Activated naive CD8-positive, alpha-beta T cell treated with anti-CD3 and anti-CD28 coated beads, Interleukin-2, amount 50 U/mL, for 24 hours (primary cell): ENCODE results near the gene PRKCQ.
A peak's percentile ranks its signal among the peaks of the same experiment; 100 is the strongest.
"Not testable (repeated sequence)": the region's sequence is repeated elsewhere in the genome, so short reads cannot be mapped to it uniquely, and the experiment has no call there.

Experiments
- ATAC-seq: fragments of 150-1000 bp; cut with Tn5 transposase; one replicate; pipeline ENCODE4 v1.10.0; 2021
- DNase-seq: peaks from one replicate; pipeline ENCODE4 v3.0.0; 2021
- H3K27ac Mint-ChIP-seq: one replicate; pipeline ENCODE4 v1.8.0; 2021; ENCODE audit warnings: mild to moderate bottlenecking, mixed read lengths
- H3K27me3 Mint-ChIP-seq: one replicate; pipeline ENCODE4 v1.8.0; 2021; ENCODE audit warnings: mixed read lengths
- H3K36me3 Mint-ChIP-seq: one replicate; pipeline ENCODE4 v1.8.0; 2021; ENCODE audit warnings: low read depth, mixed read lengths
- H3K4me1 Mint-ChIP-seq: one replicate; pipeline ENCODE4 v1.8.0; 2021; ENCODE audit warnings: mixed read lengths
- H3K4me3 Mint-ChIP-seq: one replicate; pipeline ENCODE4 v1.8.0; 2021; ENCODE audit warnings: mild to moderate bottlenecking, moderate library complexity, mixed read lengths
- H3K9me3 Mint-ChIP-seq: one replicate; pipeline ENCODE4 v1.8.0; 2021; ENCODE audit warnings: mixed read lengths

PRKCQ gene

GRCh38 chr10:6493521-6494441 is 86.3 kb downstream of the PRKCQ start:
- Mint-ChIP-seq H3K9me3 (no peaks in the 10 kb centered on the region), H3K4me3 (no peak overlapping the region), H3K27me3 (no peaks in the 10 kb centered on the region), H3K36me3 (peaks cover 45% of the 10 kb centered on the region), H3K4me1 (peaks cover 2% of the 10 kb centered on the region), H3K27ac (no peak overlapping the region)
- ATAC-seq = peak; percentile 26
- no peak for DNase-seq

- H3K9me3 Mint-ChIP-seq = no peaks in the 10 kb centered on the region
- no peaks in the 10 kb centered on the region for H3K27me3 Mint-ChIP-seq
- H3K36me3 Mint-ChIP-seq = peaks cover 43% of the 10 kb centered on the region
- H3K4me1 Mint-ChIP-seq = peaks cover 2% of the 10 kb centered on the region
- DNase-seq (no peak), ATAC-seq (no peak)
- H3K27ac Mint-ChIP-seq = no peak overlapping the region
- H3K4me3 Mint-ChIP-seq = no peak overlapping the region
These were observed 87.2 kb downstream of the PRKCQ start for GRCh38 chr10:6492896-6493295.

GRCh38 chr10:6491841-6492609 is 88.1 kb downstream of the PRKCQ start:
- ATAC-seq (peak; percentile 60), DNase-seq (no peak)
- peaks cover 6% of the 10 kb centered on the region for H3K4me1 Mint-ChIP-seq
- peaks cover 48% of the 10 kb centered on the region for H3K36me3 Mint-ChIP-seq
- H3K4me3 Mint-ChIP-seq = peak overlapping the region; percentile 2
- no peaks in the 10 kb centered on the region for H3K27me3 Mint-ChIP-seq
- no peak overlapping the region for H3K27ac Mint-ChIP-seq
- no peaks in the 10 kb centered on the region for H3K9me3 Mint-ChIP-seq

- Mint-ChIP-seq H3K36me3 (peaks cover 59% of the 10 kb centered on the region), H3K27ac (no peak overlapping the region), H3K27me3 (no peaks in the 10 kb centered on the region), H3K9me3 (no peaks in the 10 kb centered on the region), H3K4me3 (no peak overlapping the region), H3K4me1 (peaks cover 11% of the 10 kb centered on the region)
- ATAC-seq (no peak), DNase-seq (no peak)
These were observed 89.5 kb downstream of the PRKCQ start for GRCh38 chr10:6490614-6491013.

- Mint-ChIP-seq H3K27ac (no peak overlapping the region), H3K9me3 (peaks cover 5% of the 10 kb centered on the region), H3K36me3 (peaks cover 83% of the 10 kb centered on the region), H3K4me3 (no peak overlapping the region), H3K27me3 (no peaks in the 10 kb centered on the region), H3K4me1 (peaks cover 29% of the 10 kb centered on the region)
- no peak for DNase-seq
- ATAC-seq = no peak
These were observed 92.2 kb downstream of the PRKCQ start for GRCh38 chr10:6487920-6488319.

GRCh38 chr10:6486309-6486708 is 93.8 kb downstream of the PRKCQ start:
- no peak for DNase-seq
- no peak for ATAC-seq
- Mint-ChIP-seq H3K4me3 (no peak overlapping the region), H3K27ac (peak overlapping the region; percentile 5), H3K9me3 (peaks cover 5% of the 10 kb centered on the region), H3K4me1 (peaks cover 41% of the 10 kb centered on the region), H3K36me3 (peaks cover 87% of the 10 kb centered on the region), H3K27me3 (no peaks in the 10 kb centered on the region)

GRCh38 chr10:6482737-6483357 is 97.2 kb downstream of the PRKCQ start:
- no peak overlapping the region for H3K4me3 Mint-ChIP-seq
- ATAC-seq (no peak), DNase-seq (no peak)
- H3K36me3 Mint-ChIP-seq = peaks cover 85% of the 10 kb centered on the region
- H3K27me3 Mint-ChIP-seq = no peaks in the 10 kb centered on the region
- peak overlapping the region; percentile 32 for H3K27ac Mint-ChIP-seq
- peaks cover 46% of the 10 kb centered on the region for H3K4me1 Mint-ChIP-seq
- H3K9me3 Mint-ChIP-seq = peaks cover 5% of the 10 kb centered on the region

GRCh38 chr10:6478722-6479121 is 101.4 kb downstream of the PRKCQ start:
- Mint-ChIP-seq H3K27ac (no peak overlapping the region), H3K4me1 (peaks cover 59% of the 10 kb centered on the region), H3K36me3 (peaks cover 80% of the 10 kb centered on the region), H3K4me3 (no peak overlapping the region), H3K9me3 (peaks cover 5% of the 10 kb centered on the region), H3K27me3 (no peaks in the 10 kb centered on the region)
- ATAC-seq (no peak), DNase-seq (no peak)

- Mint-ChIP-seq H3K27me3 (no peaks in the 10 kb centered on the region), H3K27ac (peak overlapping the region; percentile 81), H3K9me3 (no peaks in the 10 kb centered on the region), H3K36me3 (peaks cover 68% of the 10 kb centered on the region), H3K4me3 (no peak overlapping the region), H3K4me1 (peaks cover 59% of the 10 kb centered on the region)
- ATAC-seq = no peak
- DNase-seq = no peak
These were observed 103.1 kb downstream of the PRKCQ start for GRCh38 chr10:6476989-6477388.

GRCh38 chr10:6474871-6475270 is 105.2 kb downstream of the PRKCQ start:
- no peak for ATAC-seq
- Mint-ChIP-seq H3K27ac (peak overlapping the region; percentile 99), H3K27me3 (no peaks in the 10 kb centered on the region), H3K4me1 (peaks cover 70% of the 10 kb centered on the region), H3K36me3 (peaks cover 70% of the 10 kb centered on the region), H3K4me3 (peak overlapping the region; percentile 82), H3K9me3 (peaks cover 5% of the 10 kb centered on the region)
- DNase-seq = no peak

GRCh38 chr10:6473901-6474370 is 106.1 kb downstream of the PRKCQ start:
- peak; percentile 77 for ATAC-seq
- peaks cover 69% of the 10 kb centered on the region for H3K36me3 Mint-ChIP-seq
- H3K27ac Mint-ChIP-seq = peak overlapping the region; percentile 99
- H3K9me3 Mint-ChIP-seq = peaks cover 6% of the 10 kb centered on the region
- peak; percentile 44 for DNase-seq
- peaks cover 71% of the 10 kb centered on the region for H3K4me1 Mint-ChIP-seq
- H3K27me3 Mint-ChIP-seq = no peaks in the 10 kb centered on the region
- peak overlapping the region; percentile 82 for H3K4me3 Mint-ChIP-seq

GRCh38 chr10:6473430-6473829 is 106.6 kb downstream of the PRKCQ start:
- DNase-seq (peak; percentile 52), ATAC-seq (peak; percentile 68)
- Mint-ChIP-seq H3K36me3 (peaks cover 64% of the 10 kb centered on the region), H3K4me1 (peaks cover 71% of the 10 kb centered on the region), H3K4me3 (peak overlapping the region; percentile 82), H3K9me3 (peaks cover 6% of the 10 kb centered on the region), H3K27ac (peak overlapping the region; percentile 99), H3K27me3 (no peaks in the 10 kb centered on the region)

- Mint-ChIP-seq H3K4me1 (peaks cover 73% of the 10 kb centered on the region), H3K36me3 (peaks cover 59% of the 10 kb centered on the region), H3K27ac (peak overlapping the region; percentile 99), H3K4me3 (peak overlapping the region; percentile 82)
- H3K27me3 Mint-ChIP-seq, DNase-seq, ATAC-seq, H3K9me3 Mint-ChIP-seq: not testable (repeated sequence)
These were observed 107.4 kb downstream of the PRKCQ start for GRCh38 chr10:6472710-6473005.

GRCh38 chr10:6470894-6471618 is 109.0 kb downstream of the PRKCQ start:
- ATAC-seq (no peak), DNase-seq (no peak)
- peaks cover 78% of the 10 kb centered on the region for H3K4me1 Mint-ChIP-seq
- peaks cover 59% of the 10 kb centered on the region for H3K36me3 Mint-ChIP-seq
- no peak overlapping the region for H3K4me3 Mint-ChIP-seq
- peak overlapping the region; percentile 28 for H3K27ac Mint-ChIP-seq
- peaks cover 6% of the 10 kb centered on the region for H3K9me3 Mint-ChIP-seq
- H3K27me3 Mint-ChIP-seq = no peaks in the 10 kb centered on the region
